Glutamatergic neuron (in vitro differentiated cells): ENCODE data around the gene SEC24B. TPM values are rescaled to one million over a fixed set of nuclear protein-coding genes. Genes with fewer than 3 reads are reported as not detected.

ENCODE experiments used
- DNase-seq: peaks from one replicate; pipeline ENCODE4 v3.0.0; 2022
- H3K27ac Mint-ChIP-seq: one replicate; pipeline ENCODE4 v1.8.0; 2020; ENCODE audit warnings: mild to moderate bottlenecking, mixed read lengths, inconsistent platforms; ENCODE audit not compliant: unreplicated experiment
- H3K27me3 Mint-ChIP-seq: one replicate; pipeline ENCODE4 v1.8.0; 2020; ENCODE audit warnings: mild to moderate bottlenecking, moderate library complexity, mixed read lengths, inconsistent platforms; ENCODE audit not compliant: unreplicated experiment
- H3K36me3 Mint-ChIP-seq: one replicate; pipeline ENCODE4 v1.8.0; 2020; ENCODE audit warnings: mild to moderate bottlenecking, mixed read lengths, inconsistent platforms; ENCODE audit not compliant: unreplicated experiment
- H3K4me1 Mint-ChIP-seq: one replicate; pipeline ENCODE4 v1.8.0; 2020; ENCODE audit warnings: mild to moderate bottlenecking, low read depth, mixed read lengths, inconsistent platforms; ENCODE audit not compliant: unreplicated experiment
- H3K4me3 Mint-ChIP-seq: one replicate; pipeline ENCODE4 v1.8.0; 2020; ENCODE audit warnings: mild to moderate bottlenecking, mixed read lengths, inconsistent platforms; ENCODE audit not compliant: unreplicated experiment
- H3K9me3 Mint-ChIP-seq: one replicate; pipeline ENCODE4 v1.8.0; 2020; ENCODE audit warnings: mild to moderate bottlenecking, moderate library complexity, mixed read lengths, inconsistent platforms; ENCODE audit not compliant: unreplicated experiment
- total RNA-seq: library from RNA; stranded (reverse); fragmentation: NEBNext Ultra II Directional; extraction: Animal tissue kit (Norgen Biotek cat#: 25700); gene quantifications from one replicate; pipeline ENCODE4 v1.2.1, GENCODE V29; 2021; ENCODE audit not compliant: unreplicated experiment
- TF ChIP-seq, protein P1 (sequence below): fragments of 200-600 bp; sonication (generic); IDR thresholded peaks from one replicate; pipeline ENCODE4 v1.5.0; 2021; ENCODE audit not compliant: partially characterized antibody, unreplicated experiment

SEC24B gene
- total RNA-seq, 1 donor from 2014 or later: 27.6 TPM

- TF ChIP-seq, protein P1, sequence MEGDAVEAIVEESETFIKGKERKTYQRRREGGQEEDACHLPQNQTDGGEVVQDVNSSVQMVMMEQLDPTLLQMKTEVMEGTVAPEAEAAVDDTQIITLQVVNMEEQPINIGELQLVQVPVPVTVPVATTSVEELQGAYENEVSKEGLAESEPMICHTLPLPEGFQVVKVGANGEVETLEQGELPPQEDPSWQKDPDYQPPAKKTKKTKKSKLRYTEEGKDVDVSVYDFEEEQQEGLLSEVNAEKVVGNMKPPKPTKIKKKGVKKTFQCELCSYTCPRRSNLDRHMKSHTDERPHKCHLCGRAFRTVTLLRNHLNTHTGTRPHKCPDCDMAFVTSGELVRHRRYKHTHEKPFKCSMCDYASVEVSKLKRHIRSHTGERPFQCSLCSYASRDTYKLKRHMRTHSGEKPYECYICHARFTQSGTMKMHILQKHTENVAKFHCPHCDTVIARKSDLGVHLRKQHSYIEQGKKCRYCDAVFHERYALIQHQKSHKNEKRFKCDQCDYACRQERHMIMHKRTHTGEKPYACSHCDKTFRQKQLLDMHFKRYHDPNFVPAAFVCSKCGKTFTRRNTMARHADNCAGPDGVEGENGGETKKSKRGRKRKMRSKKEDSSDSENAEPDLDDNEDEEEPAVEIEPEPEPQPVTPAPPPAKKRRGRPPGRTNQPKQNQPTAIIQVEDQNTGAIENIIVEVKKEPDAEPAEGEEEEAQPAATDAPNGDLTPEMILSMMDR: no peak
- no peaks in the 10 kb centered on the region for H3K36me3 Mint-ChIP-seq
- H3K27me3 Mint-ChIP-seq: no peaks in the 10 kb centered on the region
- no peaks in the 10 kb centered on the region for H3K4me1 Mint-ChIP-seq
- DNase-seq: no peak
- H3K9me3 Mint-ChIP-seq: no peaks in the 10 kb centered on the region
- H3K4me3 Mint-ChIP-seq: no peak overlapping the region
- H3K27ac Mint-ChIP-seq: no peak overlapping the region
Measured at GRCh38 chr4:109414938-109415337, 18.7 kb upstream of the SEC24B start.

GRCh38 chr4:109418588-109418987 lies 15.0 kb upstream of the SEC24B start:
- TF ChIP-seq, protein P1: no peak
- DNase-seq: no peak
- H3K9me3 Mint-ChIP-seq: no peaks in the 10 kb centered on the region
- no peak overlapping the region for H3K27ac Mint-ChIP-seq
- H3K27me3 Mint-ChIP-seq: no peaks in the 10 kb centered on the region
- no peak overlapping the region for H3K4me3 Mint-ChIP-seq
- H3K4me1 Mint-ChIP-seq: no peaks in the 10 kb centered on the region
- H3K36me3 Mint-ChIP-seq: no peaks in the 10 kb centered on the region

- Mint-ChIP-seq H3K4me3 (no peak overlapping the region), H3K36me3 (no peaks in the 10 kb centered on the region), H3K27me3 (no peaks in the 10 kb centered on the region), H3K27ac (no peak overlapping the region), H3K9me3 (no peaks in the 10 kb centered on the region), H3K4me1 (no peaks in the 10 kb centered on the region)
- TF ChIP-seq, protein P1: no peak
- no peak for DNase-seq
Measured at GRCh38 chr4:109419679-109420078, 13.9 kb upstream of the SEC24B start.

DNA sequence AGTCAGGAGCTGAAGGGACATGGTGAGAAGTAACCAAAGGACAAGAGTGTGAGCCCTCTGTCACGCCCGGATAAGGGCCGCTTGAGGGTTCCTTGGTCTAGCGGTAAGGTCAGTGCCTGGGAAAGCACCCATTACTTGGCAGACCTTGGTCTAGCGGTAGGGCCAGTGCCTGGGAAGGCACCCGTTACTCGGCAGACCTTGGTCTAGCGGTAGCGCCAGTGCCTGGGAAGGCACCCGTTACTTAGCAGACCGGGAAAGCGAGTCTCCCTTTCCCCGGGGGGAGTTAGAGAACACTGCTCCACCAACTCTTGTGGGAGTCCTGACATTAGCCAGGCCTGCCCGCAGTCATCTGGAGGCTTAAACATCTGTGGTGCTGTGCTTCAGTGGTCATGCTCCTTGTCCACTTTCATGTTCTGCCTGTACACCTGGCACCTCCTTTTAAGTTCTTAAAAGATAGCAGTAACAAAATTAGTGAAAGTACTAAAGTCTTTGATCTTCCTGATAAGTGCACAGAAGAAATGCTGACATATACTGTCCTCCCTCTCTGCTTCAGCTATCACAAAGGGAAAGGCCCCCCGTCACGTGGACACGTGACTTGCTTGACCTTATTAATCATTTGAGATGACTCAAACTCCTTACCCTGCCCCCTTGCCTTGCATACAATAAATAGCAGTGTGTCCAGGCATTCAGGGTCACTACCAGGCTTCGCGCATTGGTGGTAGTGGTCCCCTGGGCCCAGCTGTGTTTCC lies 9.3 kb upstream of the SEC24B start:
- H3K4me1 Mint-ChIP-seq: no peaks in the 10 kb centered on the region
- H3K36me3 Mint-ChIP-seq: no peaks in the 10 kb centered on the region
- TF ChIP-seq, protein P1: no peak
- no peak for DNase-seq
- no peaks in the 10 kb centered on the region for H3K27me3 Mint-ChIP-seq
- no peak overlapping the region for H3K4me3 Mint-ChIP-seq
- H3K9me3 Mint-ChIP-seq: no peaks in the 10 kb centered on the region
- no peak overlapping the region for H3K27ac Mint-ChIP-seq

- no peak overlapping the region for H3K27ac Mint-ChIP-seq
- peaks cover 3% of the 10 kb centered on the region for H3K36me3 Mint-ChIP-seq
- H3K4me3 Mint-ChIP-seq: no peak overlapping the region
- no peaks in the 10 kb centered on the region for H3K9me3 Mint-ChIP-seq
- no peaks in the 10 kb centered on the region for H3K27me3 Mint-ChIP-seq
- H3K4me1 Mint-ChIP-seq: no peaks in the 10 kb centered on the region
- TF ChIP-seq, protein P1: no peak
- DNase-seq: no peak
Measured at GRCh38 chr4:109425405-109425804, 8.2 kb upstream of the SEC24B start.
